Stimulated activated CD4-positive, alpha-beta T cell treated with anti-CD3 and anti-CD28 coated beads, Interleukin-2, amount 100 ng/mL, for 48 hours (primary cell): ENCODE data around the gene PUS3.
"Not testable (repeated sequence)": the region's sequence is repeated elsewhere in the genome, so short reads cannot be mapped to it uniquely, and the experiment has no call there.

Experiments used
- DNase-seq, 2 donors: peaks; one replicate each; pipeline ENCODE4 v3.0.0-alpha.2; 2020

PUS3 gene

DNA sequence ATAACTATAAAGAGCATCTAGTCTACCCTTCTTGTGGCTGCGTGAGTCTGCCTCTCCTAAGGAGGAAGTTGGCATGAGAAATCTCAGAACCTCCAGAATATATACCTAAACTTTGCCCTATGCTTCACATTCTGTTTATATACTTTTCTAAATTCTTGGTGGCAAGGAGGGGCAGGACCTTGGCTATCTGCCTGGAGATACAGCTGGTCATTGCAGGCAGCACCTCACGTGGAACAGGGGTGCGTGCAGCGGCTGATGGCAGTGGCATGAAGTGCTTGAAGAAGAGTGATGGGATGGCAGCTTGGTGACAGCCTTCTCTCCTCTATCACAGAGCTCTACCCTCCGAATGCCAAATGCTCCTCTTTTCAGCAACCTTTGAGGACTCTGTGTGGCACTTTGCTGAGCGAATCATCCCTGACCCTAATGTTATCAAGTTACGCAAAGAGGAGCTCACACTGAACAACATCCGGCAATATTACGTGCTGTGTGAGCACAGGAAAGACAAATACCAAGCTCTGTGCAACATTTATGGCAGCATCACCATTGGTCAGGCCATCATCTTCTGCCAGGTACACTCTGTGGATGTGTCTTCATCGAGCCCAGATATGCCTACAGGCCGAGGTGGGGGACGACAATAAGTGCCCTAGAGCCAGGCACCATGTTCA, 13.8 kb upstream of the PUS3 start:
- DNase-seq = no peak

DNA sequence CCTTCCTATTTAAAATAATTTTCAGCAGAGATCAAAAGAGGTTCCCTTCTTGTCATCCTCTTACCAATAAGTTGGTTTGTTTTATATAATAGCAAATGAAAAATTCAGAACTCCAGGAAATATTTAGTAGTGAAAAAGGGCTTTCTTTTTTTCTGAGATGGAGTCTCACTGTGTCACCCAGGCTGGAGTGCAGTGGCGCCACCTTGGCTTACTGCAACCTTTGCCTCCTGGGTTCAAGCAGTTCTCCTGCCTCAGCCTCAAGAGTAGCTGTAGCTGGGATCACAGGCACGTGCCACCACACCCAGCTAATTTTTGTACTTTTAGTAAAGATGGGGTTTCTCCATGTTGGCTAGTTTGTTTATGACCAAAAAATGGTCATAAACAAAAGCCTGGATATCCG, 11.6 kb upstream of the PUS3 start:
- DNase-seq = not testable (repeated sequence)

DNA sequence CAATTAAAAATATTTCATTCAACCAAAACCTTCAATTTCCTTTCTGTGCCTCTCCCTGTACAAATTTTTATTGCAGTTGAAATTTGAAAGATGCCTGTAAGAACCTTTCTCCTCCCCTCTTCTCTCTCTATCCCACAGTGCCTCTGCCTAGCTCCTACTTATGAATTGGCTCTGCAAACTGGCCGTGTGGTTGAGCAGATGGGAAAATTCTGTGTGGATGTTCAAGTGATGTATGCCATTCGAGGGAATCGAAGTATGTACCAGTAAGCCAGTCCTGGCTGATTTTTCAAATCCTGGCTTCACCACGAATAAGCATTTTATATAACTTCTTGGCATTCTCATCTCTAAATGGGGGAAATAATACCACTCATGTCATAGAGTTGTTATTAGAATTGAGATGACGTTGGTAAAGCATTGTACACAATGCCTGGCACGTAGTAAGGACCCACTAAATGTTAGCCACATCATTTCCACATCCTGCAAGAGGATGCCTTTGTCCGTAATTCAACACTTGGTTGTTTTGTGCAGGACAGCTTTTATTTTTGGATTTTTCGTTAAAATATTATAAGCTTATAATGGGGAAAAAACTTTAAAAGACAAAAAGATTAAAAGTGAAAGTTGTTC, 7.3 kb upstream of the PUS3 start:
- DNase-seq = no peak

DNA sequence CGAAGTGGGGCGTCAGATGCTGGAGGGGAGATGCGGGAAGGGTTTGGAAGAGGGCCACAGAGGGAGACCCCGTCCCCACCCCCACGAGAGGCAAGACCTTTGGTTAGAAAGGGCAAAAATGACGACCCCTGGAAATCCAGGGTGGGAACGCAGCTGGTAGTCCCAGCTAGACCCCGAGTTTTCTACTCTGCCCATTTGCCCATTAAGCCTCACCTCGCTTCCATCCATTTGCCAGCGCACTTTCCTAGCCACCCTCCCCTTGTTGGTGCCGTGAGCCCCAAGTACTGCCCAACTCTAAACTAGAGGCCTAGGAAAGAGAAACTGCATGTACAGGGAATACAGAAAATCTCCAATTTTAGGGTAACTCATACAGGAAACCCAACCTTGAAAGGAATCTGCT, 1.7 kb upstream of the PUS3 start:
- no peak for DNase-seq

DNA sequence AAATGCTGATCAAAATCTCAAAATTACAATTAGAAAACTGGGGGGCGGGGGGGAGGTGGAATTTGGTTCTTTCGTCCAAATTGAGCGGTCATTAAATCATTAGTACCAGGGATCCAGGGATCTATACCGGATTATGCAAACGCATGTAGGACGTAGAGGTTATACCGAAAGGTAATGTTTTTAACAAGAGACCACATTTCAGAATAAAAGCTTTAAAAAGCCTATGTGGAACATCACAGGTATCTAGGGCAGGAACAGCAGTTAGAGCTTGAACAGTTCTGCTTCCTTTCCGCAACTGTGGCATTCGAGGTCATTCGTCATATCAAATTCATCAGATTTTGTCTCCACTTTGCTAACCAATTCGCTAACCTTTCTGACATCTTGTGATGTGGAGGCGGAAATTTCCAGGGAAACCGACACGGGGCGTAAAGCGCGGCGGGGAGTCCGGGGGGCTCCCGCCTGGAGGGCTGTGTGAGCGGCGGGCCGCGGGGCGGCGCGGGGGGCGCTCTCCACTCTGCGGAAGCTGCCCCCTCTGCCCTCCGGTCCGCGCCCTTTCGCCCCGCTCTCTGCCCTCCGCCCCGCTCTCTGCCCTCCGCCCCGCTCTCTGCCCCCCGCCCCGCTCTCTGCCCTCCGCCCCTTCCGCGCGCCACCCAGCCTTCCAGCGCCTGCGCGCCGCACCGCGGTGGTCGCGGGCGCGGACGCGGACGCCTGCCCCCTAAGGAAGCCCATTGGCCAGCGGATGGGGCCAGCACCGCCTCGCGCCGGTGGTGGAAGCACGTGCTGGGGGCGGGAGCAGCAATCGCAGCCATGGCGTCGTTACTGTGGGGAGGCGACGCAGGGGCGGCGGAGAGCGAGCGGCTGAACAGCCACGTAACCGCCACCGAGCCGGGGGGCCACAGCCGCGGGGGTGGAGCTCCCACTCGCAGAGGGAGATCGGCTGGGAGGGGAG, 979 bp upstream of the PUS3 start, which contains the start of gene DDX25:
DDX25 (plus strand) TSS at position 798 of the 949 bp plus-strand sequence; CDS start at position 808, 10 bp downstream.
- no peak for DNase-seq

DNA sequence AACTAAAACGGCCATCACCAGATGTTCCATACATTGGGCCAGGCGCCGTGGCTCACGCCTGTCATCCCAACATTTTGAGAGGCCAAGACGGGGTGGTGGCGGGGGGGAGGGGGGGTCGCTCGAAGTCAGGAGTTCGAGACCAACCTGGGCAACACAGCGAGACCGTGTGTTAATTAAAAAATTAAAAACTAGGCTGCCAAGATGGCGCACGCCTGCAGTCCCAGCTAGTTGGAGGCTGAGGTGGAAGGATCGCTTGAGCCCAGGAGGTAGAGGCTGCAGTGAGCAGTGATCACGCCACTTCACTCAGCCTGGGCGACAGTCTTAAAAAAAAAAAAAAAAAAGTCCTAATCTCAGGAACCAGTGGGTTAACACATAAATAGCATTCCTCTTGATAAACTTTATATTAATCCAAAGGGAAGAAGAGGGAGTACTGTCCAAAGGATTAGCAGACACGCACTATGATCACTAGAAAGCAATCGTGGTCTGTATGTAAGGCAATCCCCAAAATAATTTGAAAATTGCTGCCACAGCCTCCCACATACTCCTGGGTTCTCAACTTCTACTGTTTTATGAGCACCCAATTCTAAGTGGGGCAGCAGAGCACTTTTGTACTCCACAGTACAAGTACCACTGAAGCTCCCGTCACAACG, 604 bp downstream of the PUS3 start:
- DNase-seq = no peak

DNA sequence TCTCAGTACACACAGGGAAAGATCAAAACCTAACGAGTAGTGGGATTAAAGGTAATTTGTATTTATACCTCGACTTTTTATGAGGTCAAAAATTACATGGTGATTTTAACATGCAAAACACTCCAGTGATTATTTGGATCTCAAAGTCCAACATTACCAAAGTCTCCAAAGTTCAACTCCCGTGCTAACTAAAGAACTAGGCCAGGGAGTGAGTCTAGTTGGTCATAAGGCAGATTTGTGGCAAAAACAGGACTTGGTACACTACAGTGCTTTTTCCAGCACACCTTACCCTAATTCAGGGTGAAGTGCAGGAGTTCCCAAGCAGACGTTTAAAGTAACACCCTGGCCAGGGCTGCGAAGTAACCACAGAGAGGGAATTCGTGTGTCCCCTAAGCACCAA, 1.1 kb downstream of the PUS3 start:
- no peak for DNase-seq

DNA sequence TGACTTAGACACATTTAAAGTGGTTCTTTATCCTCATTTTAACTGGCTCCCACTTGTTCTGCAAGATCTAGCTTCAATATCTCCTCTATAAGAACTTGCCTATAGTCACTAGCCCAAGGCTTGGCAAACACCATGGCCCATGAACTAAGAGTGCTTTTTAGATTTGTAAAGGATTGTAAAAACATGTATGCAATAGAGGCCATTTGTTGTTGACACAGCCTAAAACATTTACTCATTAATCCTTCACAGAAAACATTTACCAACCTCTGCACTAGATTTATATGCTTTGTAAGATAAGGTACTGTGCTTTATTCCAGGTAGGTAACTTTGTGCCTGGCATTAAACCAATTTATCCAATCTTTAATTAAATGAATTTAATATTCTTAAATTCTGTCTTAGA, 10.0 kb downstream of the PUS3 start:
- DNase-seq = no peak

DNA sequence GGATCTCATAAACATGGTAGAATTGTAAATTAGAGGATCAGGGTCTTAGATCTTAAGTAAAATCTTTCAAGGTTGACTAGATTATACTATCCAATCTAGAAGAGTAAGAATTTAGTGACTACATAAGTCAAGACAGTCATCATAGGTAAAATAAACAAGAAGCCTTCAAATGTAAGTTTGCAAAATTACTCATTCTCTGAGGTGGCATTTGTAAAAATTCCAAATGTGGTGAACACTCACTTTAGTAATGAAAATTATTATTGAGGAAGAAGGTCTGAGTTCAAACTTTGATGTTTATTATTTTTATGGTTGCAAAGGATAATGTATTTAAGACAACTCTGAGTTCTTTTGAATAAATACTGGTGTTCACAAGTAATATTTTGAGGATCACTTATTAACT, 10.9 kb downstream of the PUS3 start:
- no peak for DNase-seq

DNA sequence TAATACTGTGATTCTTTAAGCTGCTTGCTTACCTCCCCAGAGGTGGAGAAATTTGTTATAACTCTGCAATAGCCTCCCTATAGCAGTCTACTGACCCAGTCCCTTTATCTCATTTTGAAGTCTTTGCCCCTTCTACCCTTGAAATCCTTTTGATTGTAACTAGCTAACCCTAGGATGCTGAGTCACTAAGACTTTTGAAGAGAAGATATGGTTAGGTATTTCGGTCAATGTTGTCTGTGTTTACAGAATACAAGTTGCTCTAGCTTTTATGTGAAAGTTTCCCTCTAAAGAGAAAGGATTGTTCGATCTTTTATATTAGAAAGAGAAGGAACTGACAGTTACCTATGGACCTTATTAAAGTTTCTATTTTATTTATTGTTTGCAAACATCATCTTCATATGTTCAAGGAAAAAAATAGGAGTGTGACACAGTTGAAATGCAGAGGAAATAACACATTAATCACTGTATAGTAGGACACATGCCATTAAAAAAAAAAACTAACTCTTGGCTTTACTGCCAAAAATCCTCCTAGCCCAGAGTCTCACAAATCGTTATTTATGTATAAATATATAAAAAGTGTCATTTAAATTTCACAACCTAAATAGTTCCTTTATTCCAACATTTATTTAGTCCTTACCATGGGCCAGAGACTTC, 12.4 kb downstream of the PUS3 start:
- DNase-seq = no peak

DNA sequence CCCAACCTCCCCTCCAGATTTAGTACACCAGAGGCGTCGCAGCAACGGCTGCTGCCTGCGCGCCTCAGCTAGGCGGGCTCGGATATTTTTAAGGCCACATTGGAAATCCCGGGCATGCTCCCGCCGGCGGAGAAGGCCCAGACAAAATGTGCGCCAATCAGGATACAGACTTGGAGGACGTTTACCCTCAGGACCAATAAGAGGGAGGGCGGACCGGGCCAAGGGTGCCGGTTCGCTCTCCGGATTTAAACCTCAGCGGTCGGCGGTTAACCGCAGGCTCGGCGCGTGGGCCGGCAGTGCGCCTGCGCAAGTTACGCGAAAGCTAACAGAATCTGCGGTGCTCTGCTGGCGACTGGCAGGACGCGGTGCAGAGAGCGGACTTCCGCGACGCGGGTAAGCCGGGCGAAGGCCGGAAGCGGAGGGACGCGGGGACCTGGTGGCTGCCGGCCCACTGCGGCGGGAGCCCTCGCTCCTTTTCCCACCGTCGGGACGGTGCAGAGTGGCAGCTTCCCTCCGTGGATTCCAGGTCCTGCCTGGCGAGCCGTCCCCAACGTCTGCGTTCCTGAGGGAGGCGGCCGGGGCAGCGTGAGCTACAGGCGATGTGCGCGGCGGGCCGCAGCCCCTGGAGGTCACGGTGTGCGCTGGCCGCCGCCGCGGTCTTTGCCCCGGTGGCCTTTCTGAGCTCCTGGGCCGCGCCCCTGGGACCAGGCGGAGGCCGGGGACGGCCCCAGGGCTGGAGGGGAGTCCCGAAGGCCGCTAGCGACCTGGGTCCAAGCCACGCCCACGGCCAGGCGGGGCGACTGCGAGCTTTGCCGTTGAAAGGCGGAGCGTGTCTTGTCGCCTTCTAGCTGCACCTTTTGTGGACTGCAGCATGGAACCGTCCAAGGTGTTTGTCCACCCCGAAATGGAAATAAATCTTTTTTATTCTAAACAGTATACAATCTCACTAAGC, 15.4 kb downstream of the PUS3 start, which contains the start of gene HYLS1:
HYLS1 (plus strand) TSS at position 296 of the 952 bp plus-strand sequence. CDS start 11,701 bp downstream, outside the sequence.
- DNase-seq = peak; percentile 98

DNA sequence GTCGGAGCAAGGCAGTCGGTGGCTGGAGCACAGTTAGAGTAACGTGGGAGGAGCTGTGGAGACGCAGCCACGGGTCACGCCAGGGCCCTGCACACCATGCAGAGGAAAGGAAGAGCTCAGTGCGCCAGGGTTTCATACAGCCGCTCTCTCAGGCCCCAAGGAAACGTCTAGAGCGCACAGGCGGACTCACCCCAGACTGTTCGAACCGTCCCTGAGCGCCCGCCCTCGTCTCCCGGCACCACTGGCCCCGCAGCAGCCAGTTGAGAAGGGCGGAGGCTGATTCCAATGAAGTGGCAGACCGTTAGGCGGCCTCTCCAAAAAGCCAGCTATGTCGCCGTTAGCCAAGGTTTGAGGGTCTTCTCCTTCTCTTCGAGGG, 16.0 kb downstream of the PUS3 start:
- DNase-seq = peak in 1 of 2 donors; percentile 32

DNA sequence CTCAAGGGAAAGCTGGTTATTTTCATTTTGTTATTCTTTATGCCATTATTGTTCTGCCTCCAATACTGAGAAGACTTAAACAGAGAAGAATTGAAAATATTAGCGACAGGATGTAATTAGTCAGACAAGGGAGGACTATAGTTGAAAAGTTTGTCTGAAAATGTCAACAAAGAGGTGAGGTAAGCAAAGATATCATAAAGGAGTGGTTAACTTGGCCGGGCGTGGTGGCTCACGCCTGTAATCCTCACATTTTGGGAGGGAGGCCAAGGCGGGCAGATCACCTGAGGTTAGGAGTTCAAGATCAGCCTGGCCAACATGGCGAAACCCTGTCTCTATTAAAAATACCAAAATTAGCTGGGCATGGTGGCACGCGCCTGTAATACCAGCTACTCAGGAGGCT, 19.6 kb downstream of the PUS3 start:
- DNase-seq = no peak

DNA sequence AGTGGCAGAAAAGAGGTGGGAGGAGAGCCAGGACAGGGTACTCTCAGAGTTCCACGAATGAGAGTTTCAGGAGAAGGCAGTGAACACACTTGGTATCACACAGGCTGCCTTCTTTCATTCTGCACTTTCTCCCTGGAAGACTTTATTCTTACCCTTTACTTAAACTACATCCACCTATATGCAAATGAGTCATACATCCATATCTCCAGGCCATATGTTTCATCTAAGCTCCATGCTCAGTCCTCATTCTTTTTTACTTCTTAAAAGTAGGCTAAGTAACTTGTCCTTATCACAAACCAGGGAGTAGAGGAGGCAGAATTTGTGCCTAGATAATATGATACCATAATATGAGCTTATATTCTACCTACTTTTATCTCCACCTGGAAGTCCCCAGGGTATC, 21.7 kb downstream of the PUS3 start:
- no peak for DNase-seq

DNA sequence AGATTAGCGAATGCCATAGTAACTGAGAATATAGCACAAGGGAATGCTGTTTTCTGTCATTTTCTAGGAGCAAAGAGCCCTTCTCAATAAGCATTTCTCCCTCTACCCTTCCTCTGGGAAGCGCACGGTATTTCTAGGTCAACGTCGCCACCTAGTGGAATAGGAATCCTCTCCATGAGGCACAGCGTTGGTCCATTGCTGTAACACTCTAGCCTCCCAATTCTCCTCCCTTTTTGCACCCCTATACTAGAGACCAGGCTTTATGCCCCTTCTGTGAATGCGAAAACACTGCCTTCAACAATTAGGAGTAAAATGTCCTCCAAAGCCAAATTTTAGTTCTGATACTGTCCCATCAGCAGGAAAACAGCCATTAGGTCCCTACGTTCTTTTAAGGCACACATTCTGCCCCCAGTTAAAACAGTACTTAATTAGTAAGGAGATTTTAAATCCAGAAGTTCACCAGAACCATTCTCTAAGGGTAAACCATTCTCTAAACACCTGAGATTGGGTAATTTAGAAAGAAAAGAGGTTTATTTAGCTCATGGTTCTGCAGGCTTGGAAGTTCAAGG, 28.4 kb downstream of the PUS3 start:
- peak; percentile 44 to 50 for DNase-seq

DNA sequence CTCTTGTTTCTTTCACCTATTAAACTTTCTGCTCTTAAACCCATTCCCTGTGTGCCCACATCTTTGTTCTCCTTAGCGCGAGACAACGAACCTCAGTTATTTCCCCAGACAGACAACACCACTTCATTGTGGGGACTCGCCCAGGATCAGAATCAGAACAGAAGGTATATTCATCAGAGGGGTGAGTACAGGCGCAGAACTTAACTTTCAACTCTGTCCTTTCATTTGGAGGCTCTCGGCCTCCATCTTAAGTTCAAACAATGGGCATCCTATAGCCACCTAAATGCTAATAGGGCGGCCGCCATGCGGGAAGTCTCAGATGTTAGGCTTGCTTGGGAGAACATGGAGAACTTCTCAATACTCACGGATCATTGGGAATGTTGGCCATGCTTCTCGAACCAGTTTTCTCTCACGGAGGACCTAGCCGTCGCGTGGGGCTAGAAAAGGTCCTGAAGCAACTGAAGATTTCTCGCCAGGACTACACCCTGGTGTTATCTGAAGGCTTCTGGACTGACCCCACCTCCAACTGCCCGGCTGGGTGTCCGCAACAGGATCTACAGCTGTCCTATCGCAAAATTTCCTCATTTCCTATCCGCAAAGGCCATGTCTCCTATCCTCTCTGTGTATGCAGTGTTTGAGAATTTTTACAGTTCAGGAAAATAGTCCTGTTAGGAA, 29.0 kb downstream of the PUS3 start:
- DNase-seq = no peak

DNA sequence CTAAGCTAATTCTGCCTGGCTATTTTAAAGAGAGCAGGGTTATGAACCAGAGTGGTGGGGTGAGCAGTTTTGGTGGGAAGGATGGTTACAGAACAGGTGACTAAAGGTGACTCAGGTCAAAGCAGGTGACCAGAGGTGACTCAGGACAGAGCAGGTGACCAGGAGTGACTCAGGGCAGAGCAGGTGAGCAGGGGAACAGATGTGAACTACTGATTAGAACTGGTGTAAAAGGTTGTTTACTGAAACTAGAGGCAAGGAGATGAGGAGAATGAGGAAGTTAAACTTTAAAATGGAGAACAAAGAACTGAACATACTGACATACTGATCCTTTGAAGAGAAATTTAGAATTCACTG, 30.9 kb downstream of the PUS3 start:
- DNase-seq = no peak

DNA sequence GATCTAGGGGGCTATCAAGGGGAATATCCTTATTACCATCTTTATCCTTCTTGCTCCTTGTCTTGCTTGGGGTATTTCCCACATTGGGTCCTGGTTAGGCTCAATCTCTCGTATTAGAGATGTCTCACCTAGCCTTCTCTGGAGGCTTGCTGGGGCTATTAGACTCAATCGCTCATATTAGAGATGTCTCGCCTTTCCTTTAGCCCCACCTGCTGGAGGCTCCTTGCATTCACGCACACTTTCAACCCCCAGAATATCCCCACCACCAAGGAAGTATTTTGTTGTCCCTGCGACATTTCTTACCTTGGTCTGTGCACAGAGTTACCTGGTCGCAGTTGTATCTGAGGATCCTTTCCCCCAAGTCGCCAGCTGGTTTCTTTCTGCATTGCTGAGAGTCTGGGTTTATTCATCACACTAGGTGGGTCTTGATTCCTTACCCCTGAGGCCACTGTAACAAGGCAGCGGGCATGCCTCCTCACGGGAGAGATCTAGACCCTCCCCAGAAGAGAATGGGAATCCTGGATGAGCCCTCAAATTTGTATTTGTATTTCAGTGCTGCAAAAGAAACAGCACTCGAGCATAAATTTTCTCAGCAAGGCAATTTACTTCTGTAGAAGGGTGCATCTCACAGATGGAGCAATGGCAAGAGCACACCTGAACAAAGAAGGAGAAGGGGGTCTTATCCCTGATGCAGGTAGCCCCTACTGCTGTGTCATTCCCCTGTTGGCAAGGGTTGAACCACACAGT, 31.4 kb downstream of the PUS3 start:
- peak in 1 of 2 donors; percentile 17 for DNase-seq

DNA sequence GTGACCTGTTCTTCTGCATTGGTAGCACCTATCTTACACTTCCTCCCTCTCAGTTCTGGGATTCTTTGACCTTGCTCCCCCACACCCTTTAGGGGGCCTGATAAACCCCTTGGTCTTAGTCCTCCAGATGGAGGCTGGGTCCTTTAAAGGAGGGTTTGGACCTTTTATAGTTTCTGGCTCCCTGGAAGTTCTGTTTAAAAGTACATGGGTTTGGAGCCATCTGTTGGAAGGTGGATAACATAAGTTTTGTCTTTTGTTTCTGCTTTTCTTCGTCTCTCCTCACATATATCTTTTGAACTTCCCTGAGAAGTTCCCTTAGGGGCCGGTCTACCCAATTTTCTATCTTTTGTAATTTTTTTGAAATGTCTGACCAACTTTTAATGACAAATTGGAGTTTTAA, 33.5 kb downstream of the PUS3 start:
- no peak for DNase-seq

DNA sequence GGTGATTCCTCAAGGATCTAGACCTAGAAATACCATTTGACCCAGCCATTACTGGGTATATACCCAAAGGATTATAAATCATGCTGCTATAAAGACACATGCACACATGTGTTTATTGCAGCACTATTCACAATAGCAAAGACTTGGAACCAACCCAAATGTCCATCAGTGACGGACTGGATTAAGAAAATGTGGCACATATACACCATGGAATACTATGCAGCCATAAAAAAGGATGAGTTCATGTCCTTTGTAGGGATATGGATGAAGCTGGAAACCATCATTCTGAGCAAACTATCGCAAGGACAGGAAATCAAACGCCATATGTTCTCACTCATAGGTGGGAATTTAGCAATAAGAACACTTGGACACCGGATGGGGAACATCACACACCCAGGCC, 37.7 kb downstream of the PUS3 start:
- not testable (repeated sequence) for DNase-seq
